Measurements from ENCODE around the gene AGFG2. TPM values are rescaled to one million over a fixed set of nuclear protein-coding genes. Genes with fewer than 3 reads are reported as not detected.
A peak's percentile ranks its signal among the peaks of the same experiment; 100 is the strongest.

AGFG2 gene
- total RNA-seq, 1 donor from 2014 or later = 36.0 TPM

- Histone ChIP-seq H3K4me1 (peaks cover 39% of the 10 kb centered on the region), H3K27ac (peak overlapping the region; percentile 99), H3K4me3 (peak overlapping the region; percentile 98), H3K36me3 (peaks cover 57% of the 10 kb centered on the region), H3K9me3 (no peaks in the 10 kb centered on the region), H3K27me3 (no peaks in the 10 kb centered on the region)
- TF ChIP-seq CTCF (IDR thresholded peaks at IDR 0.05) = no peak
- peak; percentile 0 for ATAC-seq
- intact Hi-C loops (cut with DNase I) = no loop called here
- peak; percentile 92 for DNase-seq
These were observed 43.1 kb downstream of the AGFG2 start for GRCh38 chr7:100582041-100582579.

GRCh38 chr7:100582650-100583049, 43.6 kb downstream of the AGFG2 start:
- peak overlapping the region; percentile 99 for H3K27ac ChIP-seq
- intact Hi-C loops (cut with DNase I) = no loop called here

GRCh38 chr7:100583132-100584053, 44.4 kb downstream of the AGFG2 start:
- H3K27ac ChIP-seq = peak overlapping the region; percentile 99
- peak; percentile 88 for DNase-seq
- H3K9me3 ChIP-seq = no peaks in the 10 kb centered on the region
- peaks cover 44% of the 10 kb centered on the region for H3K36me3 ChIP-seq
- intact Hi-C loops (cut with DNase I) = no loop called here
- no peaks in the 10 kb centered on the region for H3K27me3 ChIP-seq
- peak; percentile 10 for ATAC-seq
- no peak for TF ChIP-seq CTCF (IDR thresholded peaks at IDR 0.05)
- H3K4me1 ChIP-seq = peaks cover 41% of the 10 kb centered on the region
- H3K4me3 ChIP-seq = peak overlapping the region; percentile 98

More at GRCh38 chr7:100582650-100583049, 43.6 kb downstream of the AGFG2 start:
- no peak for ATAC-seq
- Histone ChIP-seq H3K27me3 (no peaks in the 10 kb centered on the region), H3K4me1 (peaks cover 41% of the 10 kb centered on the region), H3K4me3 (peak overlapping the region; percentile 98), H3K9me3 (no peaks in the 10 kb centered on the region), H3K36me3 (peaks cover 52% of the 10 kb centered on the region)
- TF ChIP-seq CTCF (IDR thresholded peaks at IDR 0.05) = no peak
- DNase-seq = no peak

- Histone ChIP-seq H3K4me3 (peak overlapping the region; percentile 98), H3K9me3 (no peaks in the 10 kb centered on the region), H3K36me3 (peaks cover 37% of the 10 kb centered on the region), H3K4me1 (peaks cover 41% of the 10 kb centered on the region), H3K27ac (peak overlapping the region; percentile 99), H3K27me3 (no peaks in the 10 kb centered on the region)
- DNase-seq (no peak), ATAC-seq (no peak)
- no peak for TF ChIP-seq CTCF (IDR thresholded peaks at IDR 0.05)
- intact Hi-C loops (cut with DNase I) = no loop called here
These were observed 45.2 kb downstream of the AGFG2 start for GRCh38 chr7:100584054-100584682.

- TF ChIP-seq CTCF (IDR thresholded peaks at IDR 0.05) = no peak
- Histone ChIP-seq H3K4me3 (peak overlapping the region; percentile 98), H3K36me3 (peaks cover 31% of the 10 kb centered on the region), H3K4me1 (peaks cover 41% of the 10 kb centered on the region), H3K27ac (peak overlapping the region; percentile 99), H3K27me3 (no peaks in the 10 kb centered on the region), H3K9me3 (no peaks in the 10 kb centered on the region)
- DNase-seq (peak; percentile 77), ATAC-seq (no peak)
- intact Hi-C loops (cut with DNase I) = no loop called here
These were observed 45.9 kb downstream of the AGFG2 start for GRCh38 chr7:100584683-100585510.
